Transverse colon (tissue), 4 donors: ENCODE data around the gene TTLL12.

Source experiments
- CTCF ChIP-seq, 5 experiments: fragments of 200-600 bp in 3 of 5; fragments of 450-650 bp in 2 of 5; sonication (generic) in 3 of 5; IDR thresholded peaks; 1 replicate in 2 of 5; 2 replicates in 3 of 5; pipeline ENCODE4 v1.5.1; 2016 to 2017; ENCODE audit warnings: antibody characterized with exemption in 5 of 5, inconsistent platforms in 3 of 5, mild to moderate bottlenecking in 2 of 5, moderate library complexity in 1 of 5
- POLR2A ChIP-seq: fragments of 450-650 bp; IDR thresholded peaks from one replicate; pipeline ENCODE4 v1.6.1; 2016; ENCODE audit warnings: antibody characterized with exemption, mild to moderate bottlenecking, moderate library complexity
- POLR2AphosphoS5 ChIP-seq, 3 donors: sonication (generic); formaldehyde crosslinking; IDR thresholded peaks; one replicate each; pipeline ENCODE4 v1.6.1; 2016; ENCODE audit warnings: antibody characterized with exemption in 3 of 3

- TF ChIP-seq CTCF (IDR thresholded peaks at IDR 0.05) (no peak), POLR2A (no peak), POLR2AphosphoS5 (IDR thresholded peaks at IDR 0.05) (no peak)
Measured at GRCh38 chr22:43211941-43212433, 25.1 kb upstream of the TTLL12 start.
